HG03342 (cell line): ENCODE data around the gene BST1.
"Not testable (repeated sequence)": the region's sequence is repeated elsewhere in the genome, so short reads cannot be mapped to it uniquely, and the experiment has no call there.

Source experiments
- ATAC-seq: cut with Tn5 transposase; IDR thresholded peaks from one replicate; pipeline ENCODE4 v1.9.1; 2021; ENCODE audit warnings: mild to moderate bottlenecking, moderate library complexity; ENCODE audit not compliant: unreplicated experiment

Gene BST1

GRCh38 chr4:15706646-15707362 lies 3.9 kb downstream of the BST1 start:
- ATAC-seq: no peak

DNA sequence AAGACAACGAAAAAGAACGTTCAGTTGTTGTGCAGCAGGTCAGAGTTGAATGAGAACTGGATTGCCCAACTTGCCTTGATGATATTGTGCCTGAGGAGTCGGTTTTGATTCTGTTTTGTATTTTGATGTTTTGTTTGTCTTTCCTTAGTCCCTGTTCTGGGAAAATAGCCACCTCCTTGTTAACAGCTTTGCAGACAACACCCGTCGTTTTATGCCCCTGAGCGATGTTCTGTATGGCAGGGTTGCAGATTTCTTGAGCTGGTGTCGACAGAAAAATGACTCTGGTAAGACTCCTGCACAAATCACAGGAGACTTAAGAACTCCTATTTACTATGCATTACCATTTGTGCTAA lies 4.5 kb downstream of the BST1 start:
- no peak for ATAC-seq

- no peak for ATAC-seq
Measured at GRCh38 chr4:15711762-15712161, 8.9 kb downstream of the BST1 start.

GRCh38 chr4:15712214-15712613 lies 9.3 kb downstream of the BST1 start:
- ATAC-seq: no peak

DNA sequence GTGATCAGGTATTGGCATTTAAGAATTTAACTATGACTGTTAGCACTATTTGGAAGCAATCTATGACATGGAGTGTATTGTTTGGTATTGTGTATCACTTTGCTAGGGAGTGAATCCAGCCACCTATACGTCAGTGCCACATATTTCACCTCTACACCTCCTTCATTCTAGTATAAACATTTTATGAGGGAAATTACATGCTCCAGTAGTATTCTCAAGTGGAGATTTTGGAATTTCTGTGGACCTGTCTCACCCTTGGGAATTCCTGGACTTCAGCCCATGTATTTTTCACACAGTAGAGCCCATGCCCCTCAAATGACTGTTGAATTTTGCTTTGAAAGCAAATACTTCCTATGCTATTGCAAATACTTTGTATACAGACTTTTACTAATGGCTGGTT lies 11.3 kb downstream of the BST1 start:
- no peak for ATAC-seq

GRCh38 chr4:15714646-15715435 lies 12.0 kb downstream of the BST1 start:
- ATAC-seq: no peak

- ATAC-seq: no peak
Measured at GRCh38 chr4:15716115-15716514, 13.2 kb downstream of the BST1 start.

DNA sequence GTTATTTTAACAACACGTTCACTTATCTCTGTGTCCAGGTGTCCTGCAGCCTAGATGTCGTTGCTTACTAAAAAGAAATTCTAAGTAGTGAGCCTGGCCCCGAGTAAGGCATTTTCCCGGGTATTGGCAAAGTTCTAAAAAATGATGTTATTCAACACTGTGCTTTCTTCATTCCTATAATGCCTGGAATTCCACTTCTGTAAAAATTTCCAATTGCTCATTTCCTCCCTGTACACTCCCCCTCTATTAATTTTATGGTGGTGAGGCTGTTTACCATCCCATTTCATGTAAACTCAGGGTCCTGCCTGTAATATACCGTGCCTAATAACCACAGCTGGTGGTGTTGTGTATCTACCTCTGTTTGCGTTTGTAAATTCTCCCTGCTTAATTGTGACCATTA lies 14.2 kb downstream of the BST1 start:
- no peak for ATAC-seq

DNA sequence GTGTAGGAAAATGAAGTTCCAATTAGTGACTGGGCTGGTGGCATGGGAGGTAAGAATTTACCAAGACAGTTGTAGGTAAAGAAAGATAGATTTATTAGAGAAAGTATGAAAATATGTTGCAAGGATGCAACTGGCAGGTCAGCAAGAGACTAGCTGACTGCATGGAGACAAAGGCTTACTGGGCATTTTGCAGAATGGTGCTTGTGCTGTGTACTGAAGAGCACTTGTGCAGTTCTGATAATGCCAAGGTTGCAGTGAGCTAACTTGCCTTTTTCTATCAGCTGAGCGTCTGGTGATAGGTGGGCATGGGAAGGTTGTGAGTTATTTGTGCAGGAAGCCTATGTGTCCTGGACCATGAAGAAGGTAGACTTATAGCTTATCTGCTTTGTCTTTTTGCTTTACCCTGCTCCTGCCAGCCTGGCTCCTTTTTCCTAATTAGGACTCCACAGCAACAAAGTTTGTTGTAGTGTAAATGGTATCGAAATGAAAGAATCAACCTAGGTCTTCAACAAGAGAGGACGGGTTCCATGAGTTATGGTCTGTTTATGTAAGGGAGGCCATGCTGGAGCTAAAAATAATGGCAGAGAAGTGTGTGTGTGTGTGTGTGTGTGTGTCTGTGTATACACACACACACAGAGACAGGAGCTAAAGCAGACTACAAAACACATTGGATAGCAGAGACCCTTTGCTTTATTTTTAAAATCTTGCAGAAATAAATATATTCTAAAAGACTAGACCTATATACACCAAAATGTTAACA lies 15.0 kb downstream of the BST1 start:
- no peak for ATAC-seq

DNA sequence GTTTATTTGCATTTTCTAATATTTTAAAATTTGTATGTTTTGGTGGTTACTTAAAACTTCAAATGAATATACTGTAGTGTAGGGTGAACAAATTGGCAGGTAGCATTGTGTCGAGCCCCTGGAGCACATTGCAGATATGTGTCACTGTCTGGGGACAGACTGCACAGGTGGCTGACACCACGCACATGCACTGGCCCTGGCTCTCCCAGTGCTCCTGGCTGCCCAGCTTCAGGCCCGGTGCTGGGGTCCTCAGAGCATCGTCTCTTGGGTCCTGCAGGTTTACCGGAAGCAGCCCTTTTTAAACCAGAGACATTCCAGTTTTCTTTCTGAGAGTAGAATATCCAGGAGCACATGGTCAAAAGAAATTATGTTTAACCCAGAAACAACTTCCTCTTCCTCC lies 15.6 kb downstream of the BST1 start:
- ATAC-seq: no peak

- ATAC-seq: no peak
Measured at GRCh38 chr4:15718959-15719358, 16.1 kb downstream of the BST1 start.

- no peak for ATAC-seq
Measured at GRCh38 chr4:15719506-15719905, 16.6 kb downstream of the BST1 start.

GRCh38 chr4:15720851-15721250 lies 18.0 kb downstream of the BST1 start:
- ATAC-seq: no peak

DNA sequence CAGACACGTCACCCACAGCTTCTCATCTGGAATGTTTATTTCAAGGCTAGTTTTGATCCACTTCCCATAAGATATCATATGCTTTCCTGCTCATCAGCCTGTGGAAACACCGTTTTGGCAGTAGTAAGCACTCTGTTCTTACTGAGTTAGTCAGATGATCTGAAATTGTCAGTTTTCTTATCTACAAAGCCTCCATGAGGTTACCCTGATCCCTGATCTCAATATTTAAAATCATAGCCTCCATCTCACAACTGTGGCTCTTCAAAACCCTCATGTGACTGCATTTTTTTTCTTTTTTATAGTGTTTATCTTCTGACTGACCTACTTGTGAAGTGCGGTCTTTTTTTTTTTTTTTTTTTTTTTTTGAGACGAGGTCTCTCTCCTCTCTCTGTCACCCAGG lies 22.7 kb downstream of the BST1 start:
- ATAC-seq: no peak

DNA sequence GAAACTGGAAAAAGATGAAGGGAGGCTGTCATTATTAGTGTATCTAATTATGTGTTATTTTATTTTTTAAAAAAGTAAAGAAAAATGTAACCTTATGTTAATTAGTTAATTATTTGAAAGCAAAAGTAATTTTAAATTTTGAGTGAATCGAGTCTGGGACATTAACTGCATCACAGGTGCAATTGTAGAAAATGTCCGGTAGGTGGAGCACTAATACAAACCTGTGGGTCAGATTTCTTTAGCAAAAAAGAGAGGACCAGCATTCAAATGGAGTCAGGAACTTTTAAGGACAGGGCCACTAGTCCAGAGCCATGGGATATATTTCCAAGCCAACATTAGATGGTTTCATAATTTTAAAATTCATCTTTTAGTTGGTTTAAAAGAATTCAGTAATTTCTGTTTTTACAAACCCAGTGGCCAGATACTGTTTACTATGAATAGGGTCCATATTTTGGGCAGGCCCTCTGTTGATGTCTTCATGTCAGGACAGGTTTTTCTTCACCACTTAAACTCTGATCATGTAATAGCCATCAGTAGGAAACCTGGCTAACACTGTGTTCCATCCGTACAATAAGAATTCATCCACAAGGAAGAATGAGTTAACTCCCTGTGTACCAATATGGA lies 27.2 kb downstream of the BST1 start:
- peak; percentile 79 for ATAC-seq

DNA sequence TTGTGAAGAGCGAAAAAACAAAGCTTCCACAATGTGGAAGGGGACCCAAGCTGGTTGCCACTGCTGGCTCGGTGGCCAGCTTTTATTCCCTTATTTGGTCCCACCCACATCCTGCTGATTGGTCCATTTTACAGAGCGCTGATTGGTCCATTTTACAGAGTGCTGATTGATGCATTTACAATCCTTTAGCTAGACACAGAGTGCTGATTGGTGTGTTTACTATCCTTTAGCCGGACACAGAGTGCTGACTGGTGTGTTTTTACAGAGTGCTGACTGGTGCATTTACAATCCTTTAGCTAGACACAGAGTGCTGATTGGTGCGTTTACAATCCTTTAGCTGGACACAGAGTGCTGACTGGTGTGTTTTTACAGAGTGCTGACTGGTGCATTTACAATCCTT lies 30.2 kb downstream of the BST1 start:
- ATAC-seq: not testable (repeated sequence)

- ATAC-seq: no peak
Measured at GRCh38 chr4:15735536-15735935, 32.7 kb downstream of the BST1 start.

GRCh38 chr4:15736514-15737050 lies 33.7 kb downstream of the BST1 start:
- ATAC-seq: peak; percentile 83

DNA sequence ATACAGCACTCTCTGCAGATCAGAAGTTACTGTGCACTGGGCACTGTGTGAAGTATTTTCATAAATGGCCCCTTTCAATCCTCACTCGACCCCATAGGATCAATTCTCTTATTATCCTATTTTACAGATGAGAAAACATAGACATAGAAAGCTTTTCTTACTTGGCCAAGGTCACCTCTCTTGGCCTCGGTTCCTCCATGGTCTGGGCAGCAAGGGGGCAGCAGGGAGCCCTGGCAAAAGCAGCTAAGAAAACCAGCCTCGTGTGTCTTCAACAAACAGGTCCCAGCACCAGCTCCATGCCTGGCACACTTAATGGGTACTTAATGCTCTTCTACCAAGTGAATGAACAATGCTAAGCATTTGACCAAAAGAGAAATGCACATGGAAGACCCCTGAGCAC lies 34.4 kb downstream of the BST1 start:
- ATAC-seq: no peak

DNA sequence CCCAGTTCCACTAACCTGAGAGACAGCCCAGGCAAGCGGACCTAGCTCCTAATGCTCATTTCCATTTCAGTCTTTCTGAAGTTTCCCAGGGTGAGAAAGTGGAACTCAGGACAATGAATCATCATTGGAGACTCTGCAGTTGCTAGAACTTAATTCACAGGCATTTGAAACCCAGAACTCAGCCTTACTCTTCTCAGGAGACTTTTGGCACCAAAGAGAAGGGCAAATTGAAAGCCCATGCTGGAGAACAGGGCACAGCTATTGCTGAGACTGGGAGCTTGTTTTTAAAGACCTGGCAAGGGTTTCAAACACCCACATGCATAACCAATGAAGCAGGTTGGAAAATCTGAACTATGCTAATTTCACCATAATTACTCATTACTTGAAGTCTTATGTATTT lies 36.0 kb downstream of the BST1 start:
- ATAC-seq: no peak

- no peak for ATAC-seq
Measured at GRCh38 chr4:15740764-15741404, 38.0 kb downstream of the BST1 start.
